Measurements from ENCODE around the gene APBB2.

The APBB2 gene

GRCh38 chr4:40953283-40954087 is 260.9 kb downstream of the APBB2 start:
- TF ChIP-seq CTCF (IDR thresholded peaks at IDR 0.05; ENCODE audit: borderline replicate concordance, control extremely low read depth, extremely low read depth, insufficient read depth, missing control alignments): no peak
- in situ Hi-C loops (cut with MboI; ENCODE audit: low sequenced_read_pairs, unreplicated experiment): no loop called here
- no peak for DNase-seq (ENCODE audit: low spot score)

- in situ Hi-C loops (cut with MboI; ENCODE audit: low sequenced_read_pairs, unreplicated experiment): no loop called here
- TF ChIP-seq CTCF (IDR thresholded peaks at IDR 0.05; ENCODE audit: borderline replicate concordance, control extremely low read depth, extremely low read depth, insufficient read depth, missing control alignments): no peak
- DNase-seq (ENCODE audit: low spot score): no peak
Measured at GRCh38 chr4:40952672-40953071, 261.7 kb downstream of the APBB2 start.

- DNase-seq (ENCODE audit: low spot score): no peak
- in situ Hi-C loops (cut with MboI; ENCODE audit: low sequenced_read_pairs, unreplicated experiment): no loop called here
Measured at GRCh38 chr4:40952217-40952616, 262.1 kb downstream of the APBB2 start.

GRCh38 chr4:40951026-40951425 is 263.3 kb downstream of the APBB2 start:
- DNase-seq (ENCODE audit: low spot score): no peak
- no peak for TF ChIP-seq CTCF (IDR thresholded peaks at IDR 0.05; ENCODE audit: borderline replicate concordance, control extremely low read depth, extremely low read depth, insufficient read depth, missing control alignments)
- in situ Hi-C loops (cut with MboI; ENCODE audit: low sequenced_read_pairs, unreplicated experiment): no loop called here

More at GRCh38 chr4:40952217-40952616, 262.1 kb downstream of the APBB2 start:
- no peak for TF ChIP-seq CTCF (IDR thresholded peaks at IDR 0.05; ENCODE audit: borderline replicate concordance, control extremely low read depth, extremely low read depth, insufficient read depth, missing control alignments)

- in situ Hi-C loops (cut with MboI; ENCODE audit: low sequenced_read_pairs, unreplicated experiment): loop anchor here (25.0 kb wide), 1 partner anchor 688 kb away; no protein-coding TSS in a partner anchor
- no peak for TF ChIP-seq CTCF (IDR thresholded peaks at IDR 0.05; ENCODE audit: borderline replicate concordance, control extremely low read depth, extremely low read depth, insufficient read depth, missing control alignments)
- DNase-seq (ENCODE audit: low spot score): no peak
Measured at GRCh38 chr4:40949358-40950100, 264.8 kb downstream of the APBB2 start.

- no peak for DNase-seq (ENCODE audit: low spot score)
- in situ Hi-C loops (cut with MboI; ENCODE audit: low sequenced_read_pairs, unreplicated experiment): loop anchor here (25.0 kb wide), 1 partner anchor 689 kb away; no protein-coding TSS in a partner anchor
- no peak for TF ChIP-seq CTCF (IDR thresholded peaks at IDR 0.05; ENCODE audit: borderline replicate concordance, control extremely low read depth, extremely low read depth, insufficient read depth, missing control alignments)
Measured at GRCh38 chr4:40948014-40948413, 266.3 kb downstream of the APBB2 start.

All from GM13976 (cell line).